Cardiac muscle cell (in vitro differentiated cells and primary cell): ENCODE data around the gene FHIT. TPM values are rescaled to one million over a fixed set of nuclear protein-coding genes. Genes with fewer than 3 reads are reported as not detected.

ENCODE experiments used
- DNase-seq, 2 donors: peaks; one replicate each; pipeline versions ENCODE4 v3.0.0 to v3.0.0-alpha.2; 2010 to 2017; ENCODE audit warnings: low read depth in 1 of 2, low spot score in 1 of 2
- H3K27ac ChIP-seq: fragments of 200-600 bp; sonication (generic); 2 replicates; pipeline ENCODE4 v1.5.1; 2016
- H3K27me3 ChIP-seq: fragments of 200-600 bp; sonication (generic); 2 replicates; pipeline ENCODE4 v1.6.0; 2016; ENCODE audit warnings: control low read depth
- H3K36me3 ChIP-seq: fragments of 200-600 bp; sonication (generic); 2 replicates; pipeline ENCODE4 v1.5.1; 2016; ENCODE audit warnings: control low read depth
- H3K4me1 ChIP-seq: fragments of 200-600 bp; sonication (generic); 2 replicates; pipeline ENCODE4 v1.8.1; 2017; ENCODE audit warnings: low read depth, mild to moderate bottlenecking, mixed run types
- H3K4me3 ChIP-seq: fragments of 200-600 bp; sonication (generic); 2 replicates; pipeline ENCODE4 v1.5.1; 2016; ENCODE audit warnings: mild to moderate bottlenecking
- H3K9me3 ChIP-seq: fragments of 200-600 bp; sonication (generic); 2 replicates; pipeline ENCODE4 v1.5.1; 2017; ENCODE audit warnings: low read depth, mild to moderate bottlenecking, control low read depth
- polyA plus RNA-seq: library from polyadenylated mRNA; unstranded; fragments of >200 nt; fragmentation: Nextera tagmentation; extraction: Ambion mirVana; gene quantifications from 2 replicates; pipeline ENCODE4 v1.2.1, GENCODE V29; 2016
- total RNA-seq: library from RNA; depleted of rRNA; stranded (reverse); fragments of >200 nt; gene quantifications from 2 replicates; pipeline ENCODE4 v1.2.3, GENCODE V29; 2016
- TF ChIP-seq, protein P1 (sequence below): IDR thresholded peaks from 2 replicates; pipeline ENCODE4 v1.5.1; 2012; ENCODE audit warnings: low read depth, mild to moderate bottlenecking, low read length

The FHIT gene
- total and polyA plus RNA-seq, 2 experiments from 2014 or later, result 6.9 to 12.5 TPM

GRCh38 chr3:60475096-60475495, 776.2 kb downstream of the FHIT start:
- Histone ChIP-seq H3K27ac (no peak overlapping the region), H3K9me3 (no peaks in the 10 kb centered on the region), H3K36me3 (no peaks in the 10 kb centered on the region), H3K4me3 (no peak overlapping the region), H3K27me3 (no peaks in the 10 kb centered on the region), H3K4me1 (no peaks in the 10 kb centered on the region)
- TF ChIP-seq, protein P1, sequence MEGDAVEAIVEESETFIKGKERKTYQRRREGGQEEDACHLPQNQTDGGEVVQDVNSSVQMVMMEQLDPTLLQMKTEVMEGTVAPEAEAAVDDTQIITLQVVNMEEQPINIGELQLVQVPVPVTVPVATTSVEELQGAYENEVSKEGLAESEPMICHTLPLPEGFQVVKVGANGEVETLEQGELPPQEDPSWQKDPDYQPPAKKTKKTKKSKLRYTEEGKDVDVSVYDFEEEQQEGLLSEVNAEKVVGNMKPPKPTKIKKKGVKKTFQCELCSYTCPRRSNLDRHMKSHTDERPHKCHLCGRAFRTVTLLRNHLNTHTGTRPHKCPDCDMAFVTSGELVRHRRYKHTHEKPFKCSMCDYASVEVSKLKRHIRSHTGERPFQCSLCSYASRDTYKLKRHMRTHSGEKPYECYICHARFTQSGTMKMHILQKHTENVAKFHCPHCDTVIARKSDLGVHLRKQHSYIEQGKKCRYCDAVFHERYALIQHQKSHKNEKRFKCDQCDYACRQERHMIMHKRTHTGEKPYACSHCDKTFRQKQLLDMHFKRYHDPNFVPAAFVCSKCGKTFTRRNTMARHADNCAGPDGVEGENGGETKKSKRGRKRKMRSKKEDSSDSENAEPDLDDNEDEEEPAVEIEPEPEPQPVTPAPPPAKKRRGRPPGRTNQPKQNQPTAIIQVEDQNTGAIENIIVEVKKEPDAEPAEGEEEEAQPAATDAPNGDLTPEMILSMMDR, result no peak
- no peak for DNase-seq

GRCh38 chr3:60469481-60469880, 781.8 kb downstream of the FHIT start:
- no peaks in the 10 kb centered on the region for H3K9me3 ChIP-seq
- H3K27me3 ChIP-seq, result no peaks in the 10 kb centered on the region
- TF ChIP-seq, protein P1, result no peak
- H3K27ac ChIP-seq, result no peak overlapping the region
- H3K36me3 ChIP-seq, result no peaks in the 10 kb centered on the region
- no peak overlapping the region for H3K4me3 ChIP-seq
- no peaks in the 10 kb centered on the region for H3K4me1 ChIP-seq
- no peak for DNase-seq

GRCh38 chr3:60463685-60464084, 787.6 kb downstream of the FHIT start:
- TF ChIP-seq, protein P1, result no peak
- no peaks in the 10 kb centered on the region for H3K27me3 ChIP-seq
- no peaks in the 10 kb centered on the region for H3K36me3 ChIP-seq
- no peaks in the 10 kb centered on the region for H3K4me1 ChIP-seq
- no peak overlapping the region for H3K27ac ChIP-seq
- H3K9me3 ChIP-seq, result no peaks in the 10 kb centered on the region
- DNase-seq, result no peak
- no peak overlapping the region for H3K4me3 ChIP-seq

GRCh38 chr3:60461267-60461666, 790.0 kb downstream of the FHIT start:
- H3K4me3 ChIP-seq, result no peak overlapping the region
- H3K4me1 ChIP-seq, result no peaks in the 10 kb centered on the region
- DNase-seq, result no peak
- no peaks in the 10 kb centered on the region for H3K36me3 ChIP-seq
- H3K27ac ChIP-seq, result no peak overlapping the region
- TF ChIP-seq, protein P1, result no peak
- H3K27me3 ChIP-seq, result no peaks in the 10 kb centered on the region
- H3K9me3 ChIP-seq, result no peaks in the 10 kb centered on the region

- no peaks in the 10 kb centered on the region for H3K36me3 ChIP-seq
- H3K27ac ChIP-seq, result no peak overlapping the region
- no peaks in the 10 kb centered on the region for H3K4me1 ChIP-seq
- DNase-seq, result no peak
- H3K27me3 ChIP-seq, result no peaks in the 10 kb centered on the region
- no peaks in the 10 kb centered on the region for H3K9me3 ChIP-seq
- no peak overlapping the region for H3K4me3 ChIP-seq
- TF ChIP-seq, protein P1, result no peak
Measured at GRCh38 chr3:60456180-60456579, 795.1 kb downstream of the FHIT start.

- no peaks in the 10 kb centered on the region for H3K9me3 ChIP-seq
- no peak for DNase-seq
- TF ChIP-seq, protein P1, result no peak
- no peaks in the 10 kb centered on the region for H3K27me3 ChIP-seq
- H3K27ac ChIP-seq, result no peak overlapping the region
- no peak overlapping the region for H3K4me3 ChIP-seq
- no peaks in the 10 kb centered on the region for H3K36me3 ChIP-seq
- no peaks in the 10 kb centered on the region for H3K4me1 ChIP-seq
Measured at GRCh38 chr3:60453326-60453725, 797.9 kb downstream of the FHIT start.
